Measurements from ENCODE around the gene HBS1L.

The HBS1L gene

GRCh38 chr6:135054569-135055498 is at the start of gene HBS1L:
Gene HBS1L, minus strand, starts transcription at chr6:135054822. Its CDS starts 131 bp downstream, at chr6:135054691.
- peaks cover 26% of the 10 kb centered on the region for H3K4me1 Mint-ChIP-seq
- H3K27me3 Mint-ChIP-seq (ENCODE audit: low read depth, poor library complexity): peaks cover under 1% of the 10 kb centered on the region
- peak within 1 kb of the TSS; percentile 99 for H3K27ac Mint-ChIP-seq
- peaks cover 13% of the 10 kb centered on the region for H3K36me3 Mint-ChIP-seq (ENCODE audit: low read depth)
- DNase-seq: peak; percentile 94
- H3K4me3 Mint-ChIP-seq: peak within 1 kb of the TSS; percentile 96
- H3K9me3 Mint-ChIP-seq: no peaks in the 10 kb centered on the region
- TF ChIP-seq, protein P1, sequence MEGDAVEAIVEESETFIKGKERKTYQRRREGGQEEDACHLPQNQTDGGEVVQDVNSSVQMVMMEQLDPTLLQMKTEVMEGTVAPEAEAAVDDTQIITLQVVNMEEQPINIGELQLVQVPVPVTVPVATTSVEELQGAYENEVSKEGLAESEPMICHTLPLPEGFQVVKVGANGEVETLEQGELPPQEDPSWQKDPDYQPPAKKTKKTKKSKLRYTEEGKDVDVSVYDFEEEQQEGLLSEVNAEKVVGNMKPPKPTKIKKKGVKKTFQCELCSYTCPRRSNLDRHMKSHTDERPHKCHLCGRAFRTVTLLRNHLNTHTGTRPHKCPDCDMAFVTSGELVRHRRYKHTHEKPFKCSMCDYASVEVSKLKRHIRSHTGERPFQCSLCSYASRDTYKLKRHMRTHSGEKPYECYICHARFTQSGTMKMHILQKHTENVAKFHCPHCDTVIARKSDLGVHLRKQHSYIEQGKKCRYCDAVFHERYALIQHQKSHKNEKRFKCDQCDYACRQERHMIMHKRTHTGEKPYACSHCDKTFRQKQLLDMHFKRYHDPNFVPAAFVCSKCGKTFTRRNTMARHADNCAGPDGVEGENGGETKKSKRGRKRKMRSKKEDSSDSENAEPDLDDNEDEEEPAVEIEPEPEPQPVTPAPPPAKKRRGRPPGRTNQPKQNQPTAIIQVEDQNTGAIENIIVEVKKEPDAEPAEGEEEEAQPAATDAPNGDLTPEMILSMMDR (IDR thresholded peaks at IDR 0.05): no peak

DNA sequence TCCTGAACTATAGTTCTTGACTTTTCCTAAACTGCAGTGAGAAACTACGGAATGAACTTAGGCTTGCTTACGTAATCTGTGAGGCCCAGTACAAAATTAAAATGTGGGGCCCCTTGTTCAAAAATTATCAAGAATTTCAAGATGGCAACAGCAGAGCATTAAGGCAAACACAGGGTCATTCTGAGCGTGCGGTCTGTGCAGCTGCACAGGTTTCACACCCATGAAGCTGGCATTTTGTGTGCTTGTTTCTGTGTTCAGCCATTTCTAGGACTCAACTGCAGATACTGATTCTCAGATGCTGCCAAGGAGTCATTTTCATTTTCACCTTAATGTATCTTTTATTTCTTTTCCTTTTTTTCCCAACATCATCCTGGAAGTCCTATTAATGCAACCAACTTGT is 49.6 kb upstream of the HBS1L start:
- H3K4me3 Mint-ChIP-seq: no peak overlapping the region

DNA sequence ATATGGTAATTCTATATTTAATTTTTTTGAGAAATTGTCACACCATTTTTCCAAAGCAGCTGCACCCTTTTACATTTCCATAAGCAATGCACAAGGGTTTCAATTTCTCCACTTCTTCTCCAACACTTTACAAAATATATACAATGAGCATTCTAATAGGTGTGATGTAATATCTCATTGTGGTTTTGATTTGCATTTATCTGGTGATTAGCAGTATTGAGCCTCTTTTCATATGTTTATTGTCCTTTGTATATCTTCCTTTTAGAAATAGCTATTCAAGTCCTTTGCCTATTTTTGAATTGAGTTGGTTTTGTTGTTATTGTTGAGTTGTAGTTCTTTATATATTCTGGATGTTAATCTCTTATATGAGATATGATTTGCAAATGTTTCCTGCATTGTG is 47.6 kb upstream of the HBS1L start:
- TF ChIP-seq, protein P1 (IDR thresholded peaks at IDR 0.05): no peak
- peaks cover 8% of the 10 kb centered on the region for H3K27me3 Mint-ChIP-seq (ENCODE audit: low read depth, poor library complexity)
- H3K9me3 Mint-ChIP-seq: no peaks in the 10 kb centered on the region
- no peak overlapping the region for H3K27ac Mint-ChIP-seq
- no peaks in the 10 kb centered on the region for H3K36me3 Mint-ChIP-seq (ENCODE audit: low read depth)
- no peaks in the 10 kb centered on the region for H3K4me1 Mint-ChIP-seq
- no peak for DNase-seq
- H3K4me3 Mint-ChIP-seq: no peak overlapping the region

More for the DNA sequence above, 49.6 kb upstream of the HBS1L start:
- Mint-ChIP-seq H3K4me1 (no peaks in the 10 kb centered on the region), H3K27ac (no peak overlapping the region), H3K9me3 (no peaks in the 10 kb centered on the region), H3K27me3 (ENCODE audit: low read depth, poor library complexity) (peaks cover 8% of the 10 kb centered on the region), H3K36me3 (ENCODE audit: low read depth) (no peaks in the 10 kb centered on the region)
- DNase-seq: no peak
- TF ChIP-seq, protein P1 (IDR thresholded peaks at IDR 0.05): no peak

DNA sequence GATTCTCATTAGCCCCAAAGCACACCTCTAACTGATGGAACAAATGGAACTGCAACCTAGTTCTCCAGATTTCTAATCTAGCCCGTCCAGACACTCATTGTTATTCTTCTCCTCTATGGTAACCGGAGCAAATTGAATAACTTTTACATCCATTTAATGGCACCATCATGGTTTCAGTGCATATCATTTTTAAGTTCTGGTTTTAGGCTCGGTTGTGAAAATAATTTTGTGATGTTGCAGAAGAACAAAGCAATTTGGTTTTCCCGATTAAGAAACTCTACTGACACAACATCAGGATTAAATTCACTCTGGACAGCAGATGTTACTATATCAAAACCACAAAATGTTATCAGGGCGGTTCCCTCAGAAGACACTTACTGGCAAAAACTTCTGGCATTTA is 42.5 kb upstream of the HBS1L start:
- Mint-ChIP-seq H3K27me3 (ENCODE audit: low read depth, poor library complexity) (peaks cover 4% of the 10 kb centered on the region), H3K9me3 (no peaks in the 10 kb centered on the region), H3K27ac (no peak overlapping the region), H3K4me3 (no peak overlapping the region), H3K4me1 (no peaks in the 10 kb centered on the region), H3K36me3 (ENCODE audit: low read depth) (no peaks in the 10 kb centered on the region)
- TF ChIP-seq, protein P1 (IDR thresholded peaks at IDR 0.05): no peak
- DNase-seq: no peak

GRCh38 chr6:135096403-135097130 is 41.9 kb upstream of the HBS1L start:
- TF ChIP-seq, protein P1 (IDR thresholded peaks at IDR 0.05): no peak
- Mint-ChIP-seq H3K27ac (no peak overlapping the region), H3K9me3 (no peaks in the 10 kb centered on the region), H3K27me3 (ENCODE audit: low read depth, poor library complexity) (peaks cover 8% of the 10 kb centered on the region), H3K36me3 (ENCODE audit: low read depth) (no peaks in the 10 kb centered on the region), H3K4me3 (no peak overlapping the region), H3K4me1 (no peaks in the 10 kb centered on the region)
- DNase-seq: no peak
